Measurements from ENCODE around the gene ACAP3. TPM values are rescaled to one million over a fixed set of nuclear protein-coding genes. Genes with fewer than 3 reads are reported as not detected.
A peak's percentile ranks its signal among the peaks of the same experiment; 100 is the strongest.

ACAP3 gene
- polyA plus RNA-seq, 1 donor from 2014 or later = 10.5 TPM

DNA sequence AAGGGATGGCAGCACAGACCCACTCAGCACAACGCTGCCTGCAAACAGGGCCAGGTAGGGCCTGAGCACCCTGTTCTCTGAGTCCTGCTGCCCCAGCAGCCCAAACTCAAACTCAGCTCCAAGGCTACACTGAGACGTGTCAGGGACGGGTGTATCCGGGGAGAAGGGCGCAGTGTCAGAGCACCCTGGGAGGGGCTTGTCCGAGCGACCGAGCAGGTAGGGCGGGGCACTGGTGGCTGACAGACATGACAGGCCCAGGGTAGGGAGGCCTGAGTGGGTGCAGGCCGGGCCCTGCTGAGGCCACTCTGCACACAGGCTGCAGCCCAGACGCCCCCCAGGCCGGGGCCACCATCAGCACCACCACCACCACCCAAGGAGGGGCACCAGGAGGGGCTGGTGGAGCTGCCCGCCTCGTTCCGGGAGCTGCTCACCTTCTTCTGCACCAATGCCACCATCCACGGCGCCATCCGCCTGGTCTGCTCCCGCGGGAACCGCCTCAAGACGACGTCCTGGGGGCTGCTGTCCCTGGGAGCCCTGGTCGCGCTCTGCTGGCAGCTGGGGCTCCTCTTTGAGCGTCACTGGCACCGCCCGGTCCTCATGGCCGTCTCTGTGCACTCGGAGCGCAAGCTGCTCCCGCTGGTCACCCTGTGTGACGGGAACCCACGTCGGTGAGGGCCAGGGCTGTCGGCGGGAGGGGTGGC lies 22.0 kb downstream of the ACAP3 start:
- Mint-ChIP-seq H3K27me3 (no peaks in the 10 kb centered on the region), H3K9me3 (no peaks in the 10 kb centered on the region), H3K36me3 (no peaks in the 10 kb centered on the region), H3K4me1 (peaks cover 0 to 4% (median 0%) of the 10 kb centered on the region in 3 donors), H3K4me3 (no peak overlapping the region), H3K27ac (no peak overlapping the region)

DNA sequence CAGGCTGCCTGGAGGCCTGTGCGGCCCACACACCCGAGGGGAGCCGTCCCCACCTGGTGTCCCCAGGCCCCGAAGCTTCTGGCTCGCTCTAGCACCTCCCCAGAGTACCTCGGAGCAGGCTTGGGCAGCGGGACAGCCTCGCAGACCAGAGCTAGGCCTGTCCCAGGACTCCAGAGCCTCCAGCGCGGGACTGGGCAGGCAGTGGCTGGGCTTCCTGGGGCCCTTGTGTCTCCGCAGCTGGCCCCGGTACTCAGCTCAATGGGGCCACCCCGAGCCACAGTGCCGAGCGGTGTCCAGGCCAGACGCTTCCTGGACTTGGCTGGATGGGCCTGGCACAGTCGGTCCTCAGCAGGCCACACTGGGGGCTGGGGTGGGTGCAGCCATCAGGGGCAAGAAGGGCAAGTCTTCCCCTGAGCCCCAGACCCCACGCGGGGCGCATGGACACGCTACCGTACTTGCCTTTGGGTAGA lies 22.6 kb downstream of the ACAP3 start:
- Mint-ChIP-seq H3K27me3 (no peaks in the 10 kb centered on the region), H3K9me3 (no peaks in the 10 kb centered on the region), H3K36me3 (no peaks in the 10 kb centered on the region), H3K27ac (no peak overlapping the region), H3K4me1 (peaks cover 0 to 1% (median 0%) of the 10 kb centered on the region in 3 donors), H3K4me3 (no peak overlapping the region)

DNA sequence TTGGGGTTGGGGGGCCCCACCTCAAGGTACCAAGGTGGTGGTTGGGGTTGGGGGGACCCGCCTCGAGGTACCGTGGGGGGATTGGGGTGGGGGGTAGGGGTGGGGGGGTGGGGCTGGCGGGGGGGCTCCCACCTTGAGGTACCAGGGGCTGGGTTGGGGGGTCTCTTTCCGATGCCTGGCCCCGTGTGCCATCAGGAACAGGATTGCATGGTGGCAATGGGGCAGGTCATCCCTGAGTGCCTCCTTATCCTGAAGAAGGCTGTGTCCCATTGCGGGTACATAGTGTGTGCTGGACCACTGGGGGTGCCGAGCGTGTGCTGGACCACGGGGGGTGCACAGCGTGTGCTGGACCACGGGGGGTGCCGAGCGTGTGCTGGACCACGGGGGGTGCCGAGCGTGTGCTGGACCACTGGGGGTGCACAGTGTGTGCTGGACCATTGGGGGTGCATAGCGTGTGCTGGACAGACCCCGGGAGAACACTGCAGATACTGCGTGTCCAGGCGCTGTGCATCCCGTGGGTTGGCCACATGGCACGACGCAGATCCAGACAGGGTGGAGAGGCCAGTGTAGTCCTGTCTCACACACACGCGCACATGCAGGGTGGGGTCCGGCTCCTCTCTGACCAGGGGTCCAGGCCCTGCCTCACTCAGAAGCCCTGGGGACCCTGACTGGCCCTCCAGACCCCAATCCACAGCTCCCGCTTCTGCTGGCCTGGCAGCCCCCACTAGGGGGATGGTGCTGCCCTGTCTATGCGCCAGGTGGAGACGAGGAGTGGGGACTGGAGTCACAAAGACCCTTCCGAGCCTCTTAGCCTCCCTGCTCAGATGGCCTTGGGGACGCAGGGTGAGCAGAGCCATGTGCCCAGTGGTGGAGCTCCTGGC lies 23.3 kb downstream of the ACAP3 start:
- Mint-ChIP-seq H3K36me3 (no peaks in the 10 kb centered on the region), H3K9me3 (no peaks in the 10 kb centered on the region), H3K27ac (no peak overlapping the region), H3K4me3 (no peak overlapping the region), H3K4me1 (no peaks in the 10 kb centered on the region), H3K27me3 (no peaks in the 10 kb centered on the region)

DNA sequence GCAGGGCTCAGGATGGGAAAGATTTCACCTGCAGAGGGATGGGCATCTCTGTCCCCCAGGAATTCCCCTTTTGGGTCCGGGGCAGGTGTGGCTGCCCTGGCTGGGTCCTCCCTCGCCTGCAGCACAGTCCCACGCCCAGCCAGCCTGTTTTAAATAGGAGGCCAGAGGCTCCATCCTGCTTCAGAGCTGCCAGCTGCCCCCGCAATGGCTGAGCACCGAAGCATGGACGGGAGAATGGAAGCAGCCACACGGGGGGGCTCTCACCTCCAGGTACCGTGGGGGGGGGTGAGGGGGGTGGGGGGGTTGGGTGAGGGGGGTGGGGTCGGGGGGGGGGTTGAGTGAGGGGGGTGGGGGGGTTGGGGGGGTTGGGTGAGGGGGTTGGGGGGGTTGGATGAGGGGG lies 23.9 kb downstream of the ACAP3 start:
- Mint-ChIP-seq H3K4me1 (no peaks in the 10 kb centered on the region), H3K27ac (peak overlapping the region in 1 of 3 donors; percentile 64), H3K27me3 (no peaks in the 10 kb centered on the region), H3K36me3 (no peaks in the 10 kb centered on the region), H3K4me3 (no peak overlapping the region), H3K9me3 (no peaks in the 10 kb centered on the region)

DNA sequence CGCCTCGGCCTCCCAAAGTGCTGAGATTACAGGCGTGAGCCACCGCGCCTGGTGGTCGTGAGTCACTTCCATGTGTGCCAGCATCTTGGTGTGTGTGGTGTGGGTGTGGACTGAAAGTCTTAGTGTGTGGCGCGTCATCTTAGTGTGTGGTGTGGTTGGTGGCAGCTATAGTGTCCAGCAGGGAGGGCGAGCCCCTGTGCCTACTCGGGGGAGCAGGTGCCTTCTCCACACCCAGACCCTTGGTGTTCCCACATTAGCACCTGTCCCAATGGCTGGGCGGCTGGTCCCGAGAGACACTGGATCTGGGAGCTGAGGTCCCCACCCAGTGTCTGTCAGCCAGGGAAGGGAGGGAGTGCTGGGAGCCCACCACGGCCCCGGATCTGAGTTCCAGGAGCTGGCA lies 24.7 kb downstream of the ACAP3 start:
- no peaks in the 10 kb centered on the region for H3K4me1 Mint-ChIP-seq
- peak overlapping the region in 2 of 3 donors; percentile 47 to 64 for H3K27ac Mint-ChIP-seq
- no peak overlapping the region for H3K4me3 Mint-ChIP-seq
- no peaks in the 10 kb centered on the region for H3K36me3 Mint-ChIP-seq
- no peaks in the 10 kb centered on the region for H3K9me3 Mint-ChIP-seq
- H3K27me3 Mint-ChIP-seq = no peaks in the 10 kb centered on the region

DNA sequence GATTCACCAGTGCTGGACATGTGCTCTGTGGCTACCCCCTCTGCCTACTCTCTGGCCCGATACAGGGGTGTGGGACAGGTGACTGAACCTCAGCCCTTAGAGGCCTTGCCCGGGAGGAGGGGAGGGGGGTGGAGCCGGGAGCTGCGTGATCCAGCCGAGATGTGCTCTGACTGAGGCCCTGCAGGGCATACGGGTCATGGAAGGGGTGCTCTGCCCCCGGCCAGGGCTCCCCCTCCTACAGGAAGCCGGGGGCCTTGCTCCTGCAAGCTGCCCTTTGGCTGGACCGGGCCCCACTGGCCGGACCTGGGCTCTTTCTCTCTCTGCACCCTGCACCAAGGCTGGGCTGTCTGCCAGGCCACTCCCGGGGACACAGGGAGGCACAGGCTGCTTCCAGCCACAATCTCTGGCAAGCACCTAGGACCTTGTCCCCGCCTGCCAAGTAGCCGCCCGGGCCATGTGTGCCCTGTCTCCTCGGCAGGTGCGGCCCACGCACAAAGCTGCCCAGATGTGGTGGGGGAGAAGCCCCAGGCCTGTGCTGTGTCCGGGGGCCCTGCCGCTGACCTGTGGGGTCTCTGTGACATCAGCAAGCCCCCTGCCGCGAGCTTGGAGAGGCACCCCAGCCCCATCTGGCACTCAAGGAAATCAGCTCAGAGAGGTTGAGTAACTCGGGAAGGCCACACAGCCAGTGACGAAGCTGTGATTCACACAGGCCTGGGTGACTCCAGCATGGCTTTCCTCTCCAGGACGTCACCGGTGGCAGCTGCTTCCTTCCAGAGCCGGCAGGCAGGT lies 26.0 kb downstream of the ACAP3 start:
- Mint-ChIP-seq H3K27ac (no peak overlapping the region), H3K36me3 (no peaks in the 10 kb centered on the region), H3K9me3 (no peaks in the 10 kb centered on the region), H3K27me3 (no peaks in the 10 kb centered on the region), H3K4me3 (no peak overlapping the region), H3K4me1 (no peaks in the 10 kb centered on the region)

DNA sequence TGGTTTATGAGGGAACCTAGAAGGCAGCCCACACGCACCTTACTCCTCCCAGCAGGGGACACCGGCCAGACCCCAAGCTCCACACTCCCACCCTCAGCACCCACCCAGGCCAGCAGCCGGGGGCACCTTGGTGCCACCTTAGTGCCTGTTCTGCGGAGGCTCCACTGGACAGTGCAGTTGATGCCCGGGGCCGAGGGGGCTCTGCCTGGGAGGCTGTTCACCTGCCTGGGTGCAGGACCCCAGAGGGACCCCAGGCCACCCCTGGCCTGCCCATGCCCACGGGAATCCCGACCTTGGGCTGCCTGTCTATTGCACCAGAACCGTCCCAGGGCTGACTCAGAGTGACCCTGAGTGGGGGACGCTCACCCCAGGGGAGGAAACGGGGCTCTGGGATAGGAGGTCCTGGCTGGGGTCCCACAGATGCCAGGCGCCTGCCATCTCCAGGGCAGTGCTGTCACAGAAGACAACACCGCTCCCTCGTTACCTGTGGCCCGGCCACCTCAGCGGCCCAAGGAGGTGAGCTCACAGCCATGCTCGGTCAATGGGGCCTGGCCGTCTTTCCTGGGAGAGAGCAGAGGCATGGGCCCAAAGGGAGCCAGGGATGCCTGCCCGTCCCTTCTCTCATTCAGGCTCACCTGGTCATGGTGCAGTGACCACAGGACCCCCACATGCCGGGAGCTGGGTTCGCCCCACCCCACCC lies 26.8 kb downstream of the ACAP3 start:
- H3K4me3 Mint-ChIP-seq = no peak overlapping the region
- no peaks in the 10 kb centered on the region for H3K27me3 Mint-ChIP-seq
- H3K4me1 Mint-ChIP-seq = no peaks in the 10 kb centered on the region
- no peak overlapping the region for H3K27ac Mint-ChIP-seq
- no peaks in the 10 kb centered on the region for H3K9me3 Mint-ChIP-seq
- H3K36me3 Mint-ChIP-seq = no peaks in the 10 kb centered on the region

DNA sequence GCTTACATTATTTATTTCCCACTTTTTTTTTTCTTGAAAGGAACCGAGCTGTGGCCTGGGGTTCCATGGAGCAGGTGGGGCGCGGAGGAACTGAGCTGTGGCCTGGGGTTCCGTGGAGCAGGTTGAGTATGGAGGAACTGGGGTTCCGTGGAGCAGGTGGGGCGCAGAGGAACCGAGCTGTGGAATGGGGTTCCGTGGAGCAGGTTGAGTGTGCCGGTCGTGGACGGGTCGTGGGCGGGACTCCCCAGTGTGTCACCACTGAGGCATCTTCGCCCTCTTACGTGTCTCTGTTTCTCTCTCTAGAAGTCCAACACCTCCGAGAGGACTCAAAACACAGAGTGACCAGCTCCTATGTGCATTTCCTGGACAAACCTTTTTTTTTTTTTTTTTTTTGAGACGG lies 28.7 kb downstream of the ACAP3 start:
- Mint-ChIP-seq H3K36me3 (peaks cover 2% of the 10 kb centered on the region), H3K4me1 (no peaks in the 10 kb centered on the region)

DNA sequence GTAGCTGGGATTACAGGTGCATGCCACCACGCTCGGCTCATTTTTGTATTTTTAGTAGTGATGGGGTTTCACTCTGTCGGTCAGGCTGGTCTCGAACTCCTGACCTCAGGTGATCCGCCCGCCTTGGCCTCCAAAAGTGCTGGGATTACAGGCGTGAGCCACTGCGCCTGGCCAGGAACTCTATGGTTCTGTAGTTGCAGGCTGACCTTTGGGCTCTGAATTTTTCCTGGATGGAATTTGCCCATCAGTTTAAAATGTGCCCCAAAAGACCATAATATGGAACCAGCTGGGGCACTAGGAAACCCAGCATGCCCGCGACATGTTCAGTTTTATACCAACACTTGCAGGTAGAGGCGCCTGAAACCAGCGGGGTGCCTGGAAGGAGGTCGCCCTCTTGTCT lies 29.1 kb downstream of the ACAP3 start:
- H3K36me3 Mint-ChIP-seq = peaks cover 2% of the 10 kb centered on the region
- peak overlapping the region in 2 of 4 donors; percentile 48 to 75 for H3K4me3 Mint-ChIP-seq
- no peaks in the 10 kb centered on the region for H3K4me1 Mint-ChIP-seq
- no peaks in the 10 kb centered on the region for H3K9me3 Mint-ChIP-seq
- no peaks in the 10 kb centered on the region for H3K27me3 Mint-ChIP-seq
- H3K27ac Mint-ChIP-seq = no peak overlapping the region

More for the DNA sequence above, 28.7 kb downstream of the ACAP3 start:
- Mint-ChIP-seq H3K9me3 (no peaks in the 10 kb centered on the region), H3K27me3 (no peaks in the 10 kb centered on the region), H3K27ac (no peak overlapping the region), H3K4me3 (peak overlapping the region in 2 of 4 donors; percentile 48 to 75)

DNA sequence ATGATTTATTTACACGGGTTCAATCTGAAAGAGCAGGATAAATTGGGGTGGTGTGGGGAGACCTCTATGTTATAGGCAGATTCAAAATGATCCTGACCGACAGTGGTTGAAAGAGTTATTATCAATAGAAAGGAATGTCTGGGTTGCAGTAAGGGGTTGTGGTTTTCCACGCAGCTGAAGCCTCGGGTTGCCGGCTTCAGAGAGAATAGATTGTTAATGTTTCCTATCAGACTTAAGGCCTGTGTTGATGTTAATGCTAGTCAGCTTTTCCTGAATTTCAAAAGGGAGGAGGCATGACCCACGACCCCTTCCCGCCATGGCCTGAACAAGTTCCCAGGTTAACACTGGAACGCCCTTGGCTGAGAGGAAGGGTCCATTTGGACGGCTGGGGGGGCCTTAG lies 31.9 kb downstream of the ACAP3 start:
- H3K4me1 Mint-ChIP-seq = peaks cover 10 to 15% (median 12%) of the 10 kb centered on the region in 3 donors
- H3K36me3 Mint-ChIP-seq = peaks cover 2% of the 10 kb centered on the region
- H3K4me3 Mint-ChIP-seq = peak overlapping the region; percentile 25 to 81 (median 52)
- no peaks in the 10 kb centered on the region for H3K27me3 Mint-ChIP-seq
- no peaks in the 10 kb centered on the region for H3K9me3 Mint-ChIP-seq
- H3K27ac Mint-ChIP-seq = peak overlapping the region in 1 of 3 donors; percentile 39

DNA sequence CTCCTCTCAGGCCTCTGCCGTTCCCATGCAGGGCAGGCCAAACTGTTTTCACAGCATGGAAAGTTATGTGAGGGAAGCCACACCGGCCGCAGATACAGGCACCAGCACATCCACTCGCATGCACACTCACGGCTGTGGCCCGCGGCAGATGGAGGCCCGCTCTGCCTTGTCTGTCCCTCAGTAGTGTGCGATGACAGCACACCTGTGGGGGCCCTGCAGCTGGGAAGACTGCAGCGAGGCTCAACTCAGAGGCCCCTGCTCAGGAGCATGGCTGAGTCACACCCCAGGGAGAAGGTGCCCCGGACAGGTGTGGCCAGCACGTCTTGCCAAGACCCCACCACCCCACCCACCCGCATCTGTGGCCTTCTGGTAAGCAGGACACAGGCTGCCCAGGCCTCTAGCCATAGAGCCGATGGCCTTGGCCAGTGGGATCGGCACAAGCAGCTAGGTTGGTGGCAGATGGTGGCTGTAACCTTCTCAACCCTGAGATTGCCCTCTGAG lies 32.7 kb downstream of the ACAP3 start:
- peaks cover 12 to 23% (median 19%) of the 10 kb centered on the region in 3 donors for H3K4me1 Mint-ChIP-seq
- peak overlapping the region; percentile 67 to 84 (median 72) for H3K4me3 Mint-ChIP-seq

DNA sequence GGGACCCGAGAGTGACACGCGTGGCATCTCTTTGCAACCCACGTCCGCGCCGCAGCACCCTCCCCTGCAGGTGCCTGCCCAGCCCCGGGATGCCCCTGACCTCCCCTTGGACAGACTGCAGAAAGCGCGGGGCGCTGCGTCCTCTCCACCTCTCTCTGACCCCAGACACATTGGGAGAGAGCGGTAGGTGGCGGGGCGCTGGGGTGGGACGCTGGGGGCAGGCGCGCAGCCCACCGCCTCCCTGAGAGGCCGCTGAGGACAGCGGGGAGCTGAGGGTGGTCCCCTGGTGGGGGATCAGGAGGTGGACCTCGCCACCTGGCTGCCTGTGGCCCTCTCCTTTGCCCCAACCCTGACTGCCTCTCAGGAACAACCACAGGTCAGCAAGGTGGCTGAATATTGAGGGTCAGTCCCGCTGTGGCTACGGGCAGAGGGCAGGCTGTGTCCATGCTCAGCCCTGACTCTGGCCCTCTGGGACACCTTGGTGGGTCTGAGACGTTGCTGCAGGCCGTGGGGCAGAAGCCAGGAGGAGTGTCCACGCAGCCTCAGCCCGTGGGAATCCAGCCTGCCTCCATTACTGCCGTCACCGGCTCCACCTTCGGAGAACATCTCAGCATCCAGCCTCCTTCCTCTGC lies 33.3 kb downstream of the ACAP3 start:
- Mint-ChIP-seq H3K27ac (peak overlapping the region in 1 of 3 donors; percentile 59), H3K36me3 (peaks cover 2% of the 10 kb centered on the region), H3K9me3 (no peaks in the 10 kb centered on the region), H3K27me3 (no peaks in the 10 kb centered on the region), H3K4me3 (peak overlapping the region; percentile 67 to 84 (median 76)), H3K4me1 (peaks cover 15 to 26% (median 22%) of the 10 kb centered on the region in 3 donors)

More for the DNA sequence above, 32.7 kb downstream of the ACAP3 start:
- H3K9me3 Mint-ChIP-seq = no peaks in the 10 kb centered on the region
- no peaks in the 10 kb centered on the region for H3K27me3 Mint-ChIP-seq
- peak overlapping the region in 1 of 3 donors; percentile 59 for H3K27ac Mint-ChIP-seq
- H3K36me3 Mint-ChIP-seq = peaks cover 2% of the 10 kb centered on the region

DNA sequence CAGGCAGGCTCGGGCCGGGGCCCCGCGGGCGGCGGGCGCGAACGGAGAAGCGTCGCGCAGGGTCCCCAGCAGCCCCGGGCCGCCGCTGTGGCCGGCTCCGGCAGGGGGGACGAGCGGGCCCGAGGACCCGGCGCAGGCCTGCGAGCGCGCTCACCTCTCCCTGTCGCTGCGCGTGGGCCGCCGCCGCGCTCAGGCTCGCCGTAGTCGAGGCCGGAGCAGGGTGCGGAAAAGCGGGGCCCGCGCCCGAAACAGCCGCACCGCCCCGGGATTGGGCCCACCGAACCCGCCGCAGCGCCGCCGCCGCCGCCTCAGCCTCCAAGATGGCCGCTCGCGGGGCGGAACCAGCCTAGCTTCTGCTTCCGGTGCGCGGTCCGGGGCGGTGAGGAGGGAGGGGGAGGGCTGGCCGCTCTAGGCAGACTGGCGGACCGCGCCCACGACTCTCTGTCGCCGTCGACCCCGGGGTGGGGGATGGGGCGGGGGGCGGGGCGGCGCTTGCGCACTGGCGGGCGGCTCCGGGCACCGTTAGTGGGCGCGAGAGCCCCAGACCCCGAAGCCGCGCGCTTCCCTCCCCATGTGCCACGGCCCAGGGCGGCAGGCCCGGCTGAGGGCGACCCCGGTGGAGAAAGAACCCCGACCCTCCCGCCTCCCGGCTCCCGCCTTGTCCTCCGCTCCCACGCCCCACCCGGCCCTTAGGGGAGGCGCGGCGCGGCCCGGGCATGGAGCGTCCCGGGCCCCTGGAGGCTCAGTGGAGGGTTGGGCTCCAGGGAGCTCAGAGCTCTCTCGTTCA lies 34.0 kb downstream of the ACAP3 start, which contains the start of gene UBE2J2:
UBE2J2 (minus strand) TSS at position 343 of the 787 bp plus-strand sequence. CDS start 5,862 bp downstream, outside the sequence.
- peaks cover 15 to 26% (median 24%) of the 10 kb centered on the region in 3 donors for H3K4me1 Mint-ChIP-seq
- H3K27me3 Mint-ChIP-seq = no peaks in the 10 kb centered on the region
- H3K36me3 Mint-ChIP-seq = peaks cover 2% of the 10 kb centered on the region
- no peaks in the 10 kb centered on the region for H3K9me3 Mint-ChIP-seq
- H3K4me3 Mint-ChIP-seq = peak within 1 kb of the TSS; percentile 88 to 94 (median 91)
- peak within 1 kb of the TSS; percentile 53 to 90 (median 81) for H3K27ac Mint-ChIP-seq
